Right atrium auricular region (tissue), 2 donors: Measurements from ENCODE around the gene HIPK3. TPM values are rescaled to one million over a fixed set of nuclear protein-coding genes. Genes with fewer than 3 reads are reported as not detected.
"Not testable (repeated sequence)": the region's sequence is repeated elsewhere in the genome, so short reads cannot be mapped to it uniquely, and the experiment has no call there.

Source experiments
- DNase-seq: peaks from one replicate; pipeline ENCODE4 v3.0.0-alpha.2; 2019; ENCODE audit warnings: low spot score
- H3K27ac ChIP-seq, 2 donors: fragments of 200-600 bp; sonication (generic); 1 replicate in 1 of 2; 2 replicates in 1 of 2; pipeline ENCODE4 v1.5.1; 2016 to 2019
- H3K27me3 ChIP-seq, 2 donors: fragments of 200-600 bp; sonication (generic); one replicate each; pipeline versions ENCODE4 v1.5.1 to v1.6.0; 2017 to 2019
- H3K36me3 ChIP-seq: fragments of 200-600 bp; sonication (generic); one replicate; pipeline ENCODE4 v1.5.1; 2016
- H3K4me1 ChIP-seq, 2 donors: fragments of 200-600 bp; sonication (generic); one replicate each; pipeline versions ENCODE4 v1.5.1 to v1.6.0; 2017 to 2019
- H3K4me3 ChIP-seq, 2 donors: fragments of 200-600 bp; sonication (generic); 1 replicate in 1 of 2; 2 replicates in 1 of 2; pipeline ENCODE4 v1.5.1; 2017 to 2019; ENCODE audit warnings: mild to moderate bottlenecking in 1 of 2, moderate library complexity in 1 of 2
- H3K9me3 ChIP-seq, 2 donors: fragments of 200-600 bp; sonication (generic); one replicate each; pipeline ENCODE4 v1.5.1; 2019
- CTCF ChIP-seq, 2 donors: fragments of 200-600 bp; sonication (generic); IDR thresholded peaks; one replicate each; pipeline ENCODE4 v1.5.1; 2019; ENCODE audit warnings: antibody characterized with exemption in 2 of 2
- total RNA-seq, 2 donors: library from RNA; depleted of rRNA; stranded (reverse); fragments of >200 nt; gene quantifications; one replicate each; pipeline ENCODE4 v1.1.0, GENCODE V29; 2016

Gene HIPK3
- total RNA-seq, 2 donors from 2014 or later = 142 to 209 TPM

GRCh38 chr11:33214187-33214586 lies 43.0 kb upstream of the HIPK3 start:
- no peak for TF ChIP-seq CTCF (IDR thresholded peaks at IDR 0.05)
- no peak overlapping the region for H3K4me3 ChIP-seq
- no peak overlapping the region for H3K27ac ChIP-seq
- H3K4me1 ChIP-seq = no peaks in the 10 kb centered on the region
- no peaks in the 10 kb centered on the region for H3K9me3 ChIP-seq
- DNase-seq = no peak
- H3K27me3 ChIP-seq = no peaks in the 10 kb centered on the region
- no peaks in the 10 kb centered on the region for H3K36me3 ChIP-seq

- no peak for TF ChIP-seq CTCF (IDR thresholded peaks at IDR 0.05)
- H3K27ac ChIP-seq = no peak overlapping the region
- no peaks in the 10 kb centered on the region for H3K9me3 ChIP-seq
- H3K4me3 ChIP-seq = no peak overlapping the region
- no peaks in the 10 kb centered on the region for H3K36me3 ChIP-seq
- no peaks in the 10 kb centered on the region for H3K4me1 ChIP-seq
- no peaks in the 10 kb centered on the region for H3K27me3 ChIP-seq
- DNase-seq = no peak
Measured at GRCh38 chr11:33214767-33215166, 42.4 kb upstream of the HIPK3 start.

- not testable (repeated sequence) for H3K4me1 ChIP-seq, H3K9me3 ChIP-seq, DNase-seq, H3K4me3 ChIP-seq, H3K27me3 ChIP-seq, H3K27ac ChIP-seq, H3K36me3 ChIP-seq
Measured at GRCh38 chr11:33216676-33217075, 40.5 kb upstream of the HIPK3 start.

- Histone ChIP-seq H3K27ac (no peak overlapping the region), H3K4me1 (peaks cover 0 to under 1% of the 10 kb centered on the region in 2 donors), H3K9me3 (no peaks in the 10 kb centered on the region), H3K4me3 (no peak overlapping the region), H3K36me3 (no peaks in the 10 kb centered on the region), H3K27me3 (no peaks in the 10 kb centered on the region)
- DNase-seq = no peak
- no peak for TF ChIP-seq CTCF (IDR thresholded peaks at IDR 0.05)
Measured at GRCh38 chr11:33222052-33222750, 35.0 kb upstream of the HIPK3 start.

- Histone ChIP-seq H3K9me3 (no peaks in the 10 kb centered on the region), H3K36me3 (no peaks in the 10 kb centered on the region), H3K27me3 (no peaks in the 10 kb centered on the region), H3K27ac (no peak overlapping the region), H3K4me3 (no peak overlapping the region), H3K4me1 (peaks cover 0 to 14% of the 10 kb centered on the region in 2 donors)
- no peak for TF ChIP-seq CTCF (IDR thresholded peaks at IDR 0.05)
- DNase-seq = no peak
Measured at GRCh38 chr11:33225371-33225770, 31.8 kb upstream of the HIPK3 start.

DNA sequence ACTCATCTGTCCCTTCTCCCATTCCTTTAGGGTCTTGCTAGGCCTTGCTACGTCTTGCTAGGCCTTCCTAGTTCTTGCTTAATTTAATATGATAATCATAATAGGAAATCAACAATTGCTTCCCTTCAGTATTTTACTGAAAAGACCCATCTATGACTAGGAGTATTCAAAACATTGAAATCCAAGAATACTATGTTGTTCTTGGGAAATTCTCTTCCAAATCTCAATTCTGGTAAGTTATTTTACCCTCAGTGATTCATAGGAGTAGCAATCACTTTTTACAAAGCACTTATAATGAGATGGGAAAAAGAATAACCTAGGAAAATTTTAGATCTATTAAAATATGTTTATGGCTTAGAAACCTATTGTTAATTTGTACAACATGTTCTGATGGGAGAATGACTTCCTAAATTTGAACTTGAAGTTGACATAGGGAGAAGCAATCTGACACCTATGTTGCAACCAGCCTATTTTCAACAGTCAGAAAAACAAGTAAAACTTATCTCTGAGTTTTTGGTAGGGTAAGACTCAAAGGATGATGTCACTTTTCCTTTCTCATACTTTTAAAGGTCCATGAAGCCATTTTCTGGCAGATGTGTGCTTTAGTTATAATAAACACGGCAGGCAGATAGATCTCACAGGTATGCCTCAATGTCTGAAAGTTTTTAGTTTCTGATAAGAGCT lies 29.5 kb upstream of the HIPK3 start:
- H3K36me3 ChIP-seq = no peaks in the 10 kb centered on the region
- H3K4me1 ChIP-seq = peaks cover 0 to 14% of the 10 kb centered on the region in 2 donors
- no peak for TF ChIP-seq CTCF (IDR thresholded peaks at IDR 0.05)
- no peak overlapping the region for H3K4me3 ChIP-seq
- peak overlapping the region; percentile 51 to 67 for H3K27ac ChIP-seq
- no peaks in the 10 kb centered on the region for H3K27me3 ChIP-seq
- H3K9me3 ChIP-seq = no peaks in the 10 kb centered on the region
- no peak for DNase-seq
